EL (cell line): ENCODE data around the gene GATA5.

Experiments
- DNase-seq: peaks from one replicate; pipeline ENCODE4 v3.0.0-alpha.2; 2016

Gene GATA5, protein sequence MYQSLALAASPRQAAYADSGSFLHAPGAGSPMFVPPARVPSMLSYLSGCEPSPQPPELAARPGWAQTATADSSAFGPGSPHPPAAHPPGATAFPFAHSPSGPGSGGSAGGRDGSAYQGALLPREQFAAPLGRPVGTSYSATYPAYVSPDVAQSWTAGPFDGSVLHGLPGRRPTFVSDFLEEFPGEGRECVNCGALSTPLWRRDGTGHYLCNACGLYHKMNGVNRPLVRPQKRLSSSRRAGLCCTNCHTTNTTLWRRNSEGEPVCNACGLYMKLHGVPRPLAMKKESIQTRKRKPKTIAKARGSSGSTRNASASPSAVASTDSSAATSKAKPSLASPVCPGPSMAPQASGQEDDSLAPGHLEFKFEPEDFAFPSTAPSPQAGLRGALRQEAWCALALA

DNA sequence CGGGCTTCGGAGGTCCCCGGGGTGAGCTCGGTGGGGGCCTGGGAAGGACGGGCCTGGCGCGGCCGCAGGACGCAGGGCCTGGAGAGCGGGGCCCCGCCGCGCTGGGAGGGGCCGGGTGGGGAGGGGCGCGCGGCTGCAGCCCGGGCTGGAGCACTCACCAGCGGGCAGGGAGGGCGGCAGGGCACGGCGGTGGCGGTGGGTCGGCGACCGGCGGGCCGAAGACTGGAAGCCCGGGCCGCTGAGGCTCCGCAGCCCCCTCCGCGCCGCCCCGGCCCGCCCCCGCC is at the start of gene GATA5:
Gene GATA5, minus strand, starts transcription at position 224 of the 284 bp plus-strand sequence. CDS start 474 bp downstream, outside the sequence.
- no peak for DNase-seq

DNA sequence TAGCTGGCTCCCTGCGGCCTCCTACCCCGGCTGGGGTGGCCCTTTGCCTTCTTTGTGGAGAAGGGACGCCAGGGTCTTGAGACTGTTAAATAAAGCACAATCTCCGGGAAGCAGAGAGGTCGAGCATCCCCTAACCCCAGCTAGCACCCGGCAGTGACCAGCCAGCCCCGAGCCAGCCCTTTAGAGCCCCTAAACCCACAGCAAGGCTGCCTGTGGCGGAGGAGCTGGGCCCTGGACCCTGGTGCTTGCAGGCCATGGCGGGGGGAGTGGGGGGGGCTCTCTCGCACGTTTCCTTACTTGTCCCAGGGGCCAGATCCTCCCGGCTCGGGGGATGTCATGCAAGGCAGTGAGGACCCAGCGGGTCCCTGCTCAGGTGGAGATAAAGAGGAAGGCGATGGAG is 49.2 kb upstream of the GATA5 start:
- no peak for DNase-seq

DNA sequence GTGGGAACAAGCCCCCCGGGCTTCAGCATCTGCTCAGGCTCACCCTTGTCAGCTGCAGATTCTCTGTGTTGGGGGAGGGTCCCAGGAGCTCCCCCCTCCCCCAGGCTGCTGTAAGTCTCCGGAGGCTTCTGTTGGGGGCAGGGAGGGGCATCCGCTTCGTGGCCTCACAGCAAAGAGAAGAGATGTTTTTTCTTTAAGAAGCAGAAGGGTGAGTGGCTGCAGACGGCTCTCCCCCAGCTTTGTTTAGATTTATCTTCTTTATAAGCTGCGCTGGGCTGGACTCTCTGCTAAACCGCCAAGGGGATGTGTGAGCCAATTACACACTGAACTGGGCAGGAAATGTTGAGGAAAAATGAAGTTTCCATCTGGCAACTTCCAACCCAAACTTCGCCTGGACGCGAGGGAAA is 48.7 kb upstream of the GATA5 start:
- DNase-seq = no peak

DNA sequence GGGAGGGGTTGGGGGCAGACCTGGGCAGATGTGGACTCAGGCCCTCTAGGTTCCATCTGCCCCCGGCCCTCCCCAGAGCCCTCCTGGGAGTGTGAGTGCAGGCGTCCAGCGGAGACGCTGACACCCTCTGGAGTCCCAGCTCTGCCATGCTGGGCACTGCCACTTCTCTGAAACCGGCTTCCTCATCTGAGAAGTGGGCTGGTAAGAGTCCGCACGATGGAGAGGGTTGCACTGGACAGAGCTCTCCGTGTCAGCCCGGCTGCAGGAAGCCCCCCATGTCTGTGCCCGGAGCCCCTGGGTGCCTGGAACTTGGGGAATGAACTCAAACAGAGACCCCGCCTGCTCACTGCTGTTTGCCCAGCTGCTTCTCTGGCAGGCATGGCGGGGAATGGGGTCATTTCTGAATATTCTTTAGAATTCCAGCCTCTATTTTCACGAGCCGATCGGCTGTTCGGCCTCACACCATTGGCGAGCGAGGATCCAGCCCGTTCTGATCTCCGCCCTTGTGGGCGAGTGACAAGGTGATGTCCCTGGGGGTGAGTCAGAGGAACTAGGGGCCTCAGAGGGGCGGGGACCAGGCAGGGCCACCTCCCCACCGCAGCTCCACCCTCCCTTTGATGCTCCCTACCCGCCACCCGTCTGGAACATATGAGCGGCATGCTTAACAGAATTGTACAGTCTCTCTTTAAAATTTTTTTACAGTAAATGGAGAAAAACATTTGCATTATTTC is 47.8 kb upstream of the GATA5 start:
- no peak for DNase-seq

DNA sequence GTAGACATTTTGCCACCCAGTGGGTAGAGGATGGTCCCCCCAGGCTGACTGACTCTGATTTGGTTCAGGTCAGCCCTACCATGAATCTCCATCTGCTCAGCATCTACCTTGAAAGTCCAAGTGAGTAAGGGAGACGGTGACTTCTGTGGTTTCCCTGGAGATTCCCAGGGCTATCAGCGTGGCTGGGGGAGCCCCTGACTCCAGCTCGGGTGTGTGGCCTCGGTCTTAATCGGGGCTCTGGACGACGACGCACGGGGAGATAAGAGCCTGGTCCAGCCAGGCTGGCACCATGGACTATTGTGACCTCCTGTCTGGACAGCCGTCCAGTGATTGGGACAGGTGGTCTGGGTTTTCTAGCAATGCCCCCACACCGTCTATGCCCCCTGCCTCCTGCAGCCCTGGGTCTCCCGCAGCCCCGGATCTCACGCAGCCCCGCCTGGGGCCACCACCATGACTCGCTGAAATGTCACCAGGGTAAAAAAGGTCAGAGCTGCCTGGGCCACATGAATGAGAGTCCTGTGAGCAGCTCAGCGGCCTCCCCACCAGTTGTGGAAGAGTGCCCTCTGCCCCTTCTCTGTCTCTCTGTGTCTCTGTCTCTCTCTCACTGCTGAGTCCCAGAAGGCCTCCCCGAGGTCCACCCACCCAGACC is 47.1 kb upstream of the GATA5 start:
- DNase-seq = no peak

DNA sequence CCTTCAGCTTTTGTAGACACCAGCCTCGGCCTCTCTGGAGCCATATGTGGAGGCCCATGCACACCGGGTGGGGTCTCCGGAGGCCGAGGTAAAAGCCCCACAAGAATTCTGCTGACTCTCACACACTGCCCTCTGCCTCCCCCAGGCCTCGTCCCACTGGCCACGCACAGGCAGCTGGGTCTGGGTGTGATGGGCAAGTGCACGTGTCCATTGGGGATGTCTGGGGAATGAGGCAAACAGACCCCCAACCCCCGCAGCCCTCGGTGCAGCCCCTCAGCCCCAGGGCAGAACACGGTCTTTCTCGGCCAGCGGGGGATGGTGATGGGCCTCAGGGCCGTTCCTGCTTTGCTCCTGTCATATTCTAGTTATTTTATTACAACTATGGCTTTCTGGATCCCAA is 44.0 kb upstream of the GATA5 start:
- DNase-seq = no peak

DNA sequence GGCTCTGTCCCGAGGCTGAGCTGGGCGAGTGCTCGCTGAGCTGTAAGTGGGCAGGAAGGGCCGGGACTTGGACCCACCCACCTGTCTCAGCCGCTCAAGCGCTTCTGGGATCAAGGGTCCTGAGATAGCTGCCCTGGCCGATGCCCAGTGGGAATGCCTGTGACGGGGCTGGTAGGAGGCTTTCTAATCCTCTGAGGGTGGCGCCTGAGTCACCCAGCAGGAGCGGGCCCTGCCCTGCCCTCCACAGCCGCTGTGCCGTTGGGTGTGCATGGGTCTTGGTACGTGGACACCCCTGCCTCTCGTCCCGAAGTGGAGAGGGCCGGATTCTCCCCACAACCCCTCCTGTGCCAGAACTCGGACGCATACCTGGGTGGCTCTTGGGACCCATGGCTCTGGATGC is 43.1 kb upstream of the GATA5 start:
- no peak for DNase-seq

DNA sequence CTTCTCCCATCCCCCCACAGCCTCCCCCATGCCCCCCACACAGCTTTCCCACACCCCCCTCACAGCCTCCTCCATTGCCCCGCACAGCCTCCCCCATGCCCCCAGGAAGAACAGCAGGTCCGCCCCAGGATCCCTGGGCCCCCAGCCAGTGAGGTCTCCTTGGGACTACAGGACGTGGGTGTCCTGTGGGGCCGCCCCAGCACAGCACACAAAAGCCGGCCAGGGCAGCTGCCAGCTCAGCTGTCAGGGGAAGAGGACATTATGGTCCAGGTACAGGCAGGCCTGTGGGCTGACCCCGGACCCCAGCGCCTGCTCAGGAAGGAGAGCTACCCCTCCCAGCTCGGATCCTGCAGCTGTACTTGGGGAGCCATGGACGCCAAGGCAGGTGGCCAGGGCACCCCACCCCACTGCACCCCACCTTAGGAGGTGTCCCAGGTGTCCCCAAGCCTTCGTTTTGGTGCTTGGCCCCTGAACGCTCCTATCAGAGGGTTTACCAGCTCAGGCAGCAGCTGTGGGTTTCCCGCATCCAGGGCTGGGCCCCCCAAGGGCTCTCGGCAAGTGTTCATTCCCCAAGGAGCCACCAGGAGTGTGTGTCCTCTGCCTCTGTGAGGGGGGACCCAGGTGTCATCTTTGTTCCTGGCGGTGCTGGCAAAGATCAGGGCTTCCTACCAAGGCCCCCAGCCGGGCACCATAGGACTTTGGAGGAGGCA is 42.3 kb upstream of the GATA5 start:
- no peak for DNase-seq

DNA sequence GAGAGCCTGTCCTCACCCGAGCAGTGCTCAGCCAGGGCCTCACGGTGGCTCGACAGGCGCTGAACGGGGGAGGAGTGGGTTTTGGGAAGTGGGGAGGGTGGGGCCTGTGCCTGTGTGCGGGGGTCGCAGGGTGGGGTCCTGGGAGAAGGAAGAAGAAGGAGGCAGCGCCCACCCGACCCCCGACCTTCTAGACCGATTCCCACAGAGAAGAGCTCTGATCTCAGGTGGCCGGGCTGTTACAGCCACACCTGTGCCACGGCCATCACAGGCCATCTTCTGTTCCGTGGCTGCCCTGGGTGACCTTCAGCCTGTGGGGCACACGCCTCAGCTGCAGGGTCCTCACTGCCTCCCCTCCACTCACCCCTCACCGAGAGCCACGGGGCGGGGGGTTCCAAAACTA is 41.4 kb upstream of the GATA5 start:
- DNase-seq = no peak

DNA sequence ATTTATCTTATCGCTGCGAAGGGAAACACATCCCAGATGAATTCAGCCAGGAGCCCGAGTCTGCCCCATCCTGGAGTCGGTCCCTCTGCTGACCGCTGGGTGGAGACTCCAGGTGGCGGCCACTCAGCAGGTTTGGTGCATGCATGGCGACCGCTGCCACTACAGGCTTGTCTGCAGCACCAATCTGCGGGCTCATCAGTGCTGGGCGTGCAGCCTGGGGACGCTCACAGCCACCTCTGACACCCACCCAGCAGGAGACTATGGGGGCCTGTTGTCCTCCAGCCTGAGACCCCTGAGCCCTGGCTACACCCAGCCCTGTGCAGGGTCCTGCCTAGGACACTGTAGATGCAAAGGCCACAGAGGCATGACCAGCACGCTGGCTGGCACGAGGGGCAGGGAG is 40.5 kb upstream of the GATA5 start:
- no peak for DNase-seq

DNA sequence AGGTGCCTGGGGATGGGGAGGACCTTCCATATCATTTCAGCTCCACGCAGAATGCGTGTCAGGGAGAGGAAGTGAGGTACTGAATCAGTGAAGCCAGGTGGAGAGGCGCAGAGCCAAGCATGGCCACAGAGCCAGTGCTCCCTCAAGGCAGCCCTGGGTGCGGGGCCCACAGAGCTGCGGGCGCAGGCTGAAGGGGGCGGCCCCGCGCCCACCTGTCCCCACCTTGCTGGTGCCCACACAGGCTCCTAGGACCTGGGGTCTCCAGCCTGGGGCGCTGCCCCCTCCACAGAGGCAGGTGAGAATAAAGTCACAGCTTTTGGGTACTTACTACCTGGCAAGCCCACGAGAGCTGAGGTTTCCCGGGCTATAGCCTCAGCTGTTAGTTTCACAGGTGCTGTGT is 40.0 kb upstream of the GATA5 start:
- DNase-seq = no peak

DNA sequence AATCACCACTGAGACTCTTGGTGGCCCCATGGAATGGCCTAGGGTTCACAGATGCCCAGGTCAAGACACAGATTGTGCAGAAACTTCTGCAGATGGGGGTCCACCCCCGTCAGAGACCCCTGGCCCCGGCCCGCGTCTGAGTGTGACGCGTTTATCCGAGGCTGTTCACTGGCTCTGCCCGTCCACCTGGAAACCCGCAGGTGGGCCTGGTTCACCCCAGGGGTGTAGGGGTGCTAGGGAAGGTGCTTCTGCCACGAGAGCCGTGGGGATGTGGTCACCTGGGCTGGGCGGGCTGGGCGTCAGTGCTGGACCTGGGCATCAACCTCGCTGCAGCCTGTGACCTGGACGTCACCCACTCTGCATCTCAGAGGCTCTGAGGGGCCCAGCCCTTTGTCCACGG is 39.5 kb upstream of the GATA5 start:
- no peak for DNase-seq

DNA sequence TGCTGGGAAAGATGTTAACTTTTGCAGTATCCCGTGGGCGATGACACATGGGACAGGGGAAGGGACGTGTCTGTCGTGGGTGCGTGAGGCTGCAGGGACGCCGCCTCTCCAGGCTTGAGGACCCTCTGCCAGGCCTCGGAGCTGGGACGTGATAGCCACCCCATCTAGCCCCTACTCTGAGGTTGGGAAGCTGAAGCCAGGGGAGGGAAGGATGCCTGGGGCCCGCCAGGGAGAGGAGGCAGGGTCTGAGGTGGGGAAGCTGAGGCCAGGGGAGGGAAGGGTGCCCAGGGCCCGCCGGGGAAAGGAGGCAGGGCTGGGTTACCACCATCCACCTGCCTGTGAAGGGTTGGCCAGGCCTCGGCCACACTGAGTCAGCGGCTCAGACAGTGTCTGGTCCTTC is 38.2 kb upstream of the GATA5 start:
- no peak for DNase-seq

DNA sequence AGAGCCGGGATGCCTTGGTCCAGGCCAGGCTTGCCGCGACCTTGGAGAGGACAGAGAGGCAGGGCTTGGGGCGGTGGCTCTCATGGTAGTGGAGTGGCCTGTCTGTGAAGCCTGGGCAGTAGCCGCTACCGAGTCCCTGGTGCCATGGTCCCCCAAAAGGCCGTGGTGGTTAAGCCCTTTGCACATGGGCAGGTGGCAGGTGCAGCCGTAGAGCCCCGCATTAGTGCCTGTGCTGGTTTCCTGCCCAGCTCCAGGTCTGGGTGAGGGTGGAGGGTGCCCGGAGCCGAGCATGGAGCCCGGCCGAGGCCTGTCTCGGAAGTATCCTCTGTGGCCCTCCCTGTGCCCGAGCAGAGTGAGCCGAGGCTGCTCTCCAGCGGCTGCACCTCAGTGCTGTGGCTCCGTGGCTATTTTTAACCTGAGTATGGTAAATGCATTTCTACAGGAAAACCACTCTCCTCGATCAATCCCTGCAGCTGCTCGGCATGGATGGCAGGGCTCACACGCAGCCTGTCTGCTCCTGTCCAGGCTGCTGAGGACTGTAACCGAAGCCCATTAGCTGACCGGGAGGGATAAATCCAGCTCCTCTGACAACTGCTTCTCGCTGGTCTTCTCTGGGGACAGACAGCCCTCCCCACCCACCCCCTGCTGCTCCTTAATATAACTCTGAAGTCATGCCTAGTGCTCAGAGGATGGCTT is 36.3 kb upstream of the GATA5 start:
- DNase-seq = no peak

DNA sequence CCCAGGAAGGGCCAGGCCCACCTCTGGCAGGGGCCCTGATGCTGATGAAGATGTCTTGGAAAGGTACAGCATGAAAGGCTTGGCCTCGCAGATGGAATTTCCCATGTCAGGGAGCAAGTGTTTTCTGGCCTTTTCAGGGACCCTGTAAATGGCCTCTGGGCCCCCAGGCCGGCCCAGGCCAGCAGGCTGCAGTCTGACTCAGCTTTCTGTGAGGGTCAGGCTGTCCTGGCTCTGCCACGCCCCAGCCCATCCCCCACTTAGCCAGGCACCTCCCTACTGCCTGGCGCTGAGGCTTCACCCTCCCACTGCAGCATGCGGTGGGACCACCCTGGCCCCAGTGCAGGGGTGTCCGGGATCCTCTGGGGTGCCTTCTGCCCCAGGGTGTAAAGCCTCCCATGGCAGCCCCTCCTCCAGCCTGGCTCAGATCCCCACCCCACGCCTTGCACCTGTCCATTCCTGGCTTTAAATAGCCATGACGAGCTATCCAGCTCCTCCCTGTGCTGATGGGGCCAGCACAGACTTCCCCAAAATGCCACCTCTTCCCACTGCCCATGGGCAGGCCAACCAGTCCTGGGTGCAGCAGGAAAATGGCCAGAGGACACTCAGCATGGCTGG is 35.6 kb upstream of the GATA5 start:
- no peak for DNase-seq

DNA sequence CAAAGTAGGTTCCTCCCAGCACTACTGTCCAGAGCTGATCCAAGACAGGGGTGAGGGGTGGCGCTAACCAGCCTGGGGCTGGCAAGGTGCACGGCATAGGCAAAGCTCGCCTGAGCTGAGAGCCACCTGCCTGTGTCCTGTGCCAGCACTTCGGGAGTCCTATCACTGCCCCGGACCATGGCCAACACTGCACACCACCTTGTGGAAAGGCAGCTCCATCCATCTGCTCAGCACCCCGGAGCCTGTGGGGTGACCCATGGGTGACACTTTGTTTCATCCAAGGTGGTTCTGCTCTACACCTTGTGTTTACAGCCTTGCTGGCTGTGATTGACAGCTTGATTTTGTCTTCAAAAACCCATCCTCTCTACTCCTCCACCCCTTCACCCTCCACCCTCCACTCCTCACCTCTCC is 32.9 kb upstream of the GATA5 start:
- DNase-seq = no peak

DNA sequence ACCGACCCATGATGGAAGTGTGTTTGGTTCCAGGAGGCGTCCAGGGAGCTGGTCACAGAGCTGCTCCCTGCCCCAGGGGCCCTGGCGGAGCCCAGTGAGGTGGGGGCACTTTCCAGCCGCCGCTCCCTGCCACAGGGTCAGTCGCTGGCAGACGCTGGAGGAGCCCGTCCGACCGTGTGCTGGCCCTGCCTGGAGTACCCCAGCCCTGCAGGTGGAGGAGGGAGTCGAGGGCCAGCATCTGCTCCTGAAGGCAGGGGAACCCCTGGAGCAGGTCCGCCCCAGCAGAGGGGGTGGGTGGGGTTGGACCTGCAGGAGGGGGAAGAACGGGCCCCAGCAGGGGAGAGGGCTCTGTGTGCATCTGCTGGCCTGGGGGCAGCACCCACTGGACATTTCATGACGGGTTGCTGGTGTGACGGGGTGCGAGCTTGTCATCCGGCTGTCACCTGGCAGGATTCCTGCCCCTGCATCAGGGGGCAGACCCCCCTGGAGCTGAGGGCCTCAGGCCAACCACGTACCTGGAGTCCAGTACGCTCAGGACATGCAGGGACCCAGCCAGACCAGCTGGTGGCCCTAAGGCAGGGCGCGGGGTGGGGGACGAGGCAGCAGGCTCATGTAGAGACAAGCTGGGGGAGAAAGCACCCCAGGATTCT is 32.3 kb upstream of the GATA5 start:
- no peak for DNase-seq

DNA sequence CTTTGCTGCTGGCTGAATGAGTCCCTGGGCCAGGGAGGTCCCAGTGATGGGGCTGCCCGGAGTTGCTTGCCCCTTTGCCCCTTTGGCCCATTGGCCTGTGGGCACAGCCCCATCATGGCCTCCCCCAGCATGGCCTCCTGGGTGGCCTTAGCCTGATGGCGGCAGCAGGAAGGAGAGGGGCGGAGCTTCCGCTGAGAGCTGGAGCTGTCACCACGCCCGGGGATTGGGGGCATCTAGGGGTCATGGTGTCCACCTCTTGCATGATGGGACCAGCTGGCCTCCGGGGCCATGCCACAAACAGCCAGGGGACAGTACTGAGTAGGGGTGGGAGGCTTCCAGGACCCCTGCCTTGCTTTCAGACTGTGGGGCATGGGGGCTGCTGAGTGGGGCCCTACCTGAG is 31.5 kb upstream of the GATA5 start:
- DNase-seq = no peak

DNA sequence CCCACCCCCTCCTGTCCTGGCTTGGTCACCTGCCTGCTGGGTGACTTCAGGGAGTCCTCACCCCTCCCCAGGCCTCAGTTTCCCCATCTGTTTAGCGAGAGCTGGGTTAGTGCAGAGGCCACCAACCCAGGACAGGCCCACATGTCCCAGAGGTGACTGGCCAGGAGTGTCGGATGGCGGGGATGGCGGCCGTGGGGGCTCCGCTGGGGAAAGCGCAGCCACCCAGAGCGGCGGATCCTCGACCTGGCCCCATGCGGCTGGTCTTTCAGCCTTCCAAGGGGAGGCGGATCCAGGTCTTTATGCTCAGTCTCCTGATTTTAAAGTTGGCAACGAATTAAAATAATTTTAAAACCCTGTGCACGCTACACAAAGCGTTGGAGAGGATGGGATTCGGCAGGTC is 31.0 kb upstream of the GATA5 start:
- no peak for DNase-seq

DNA sequence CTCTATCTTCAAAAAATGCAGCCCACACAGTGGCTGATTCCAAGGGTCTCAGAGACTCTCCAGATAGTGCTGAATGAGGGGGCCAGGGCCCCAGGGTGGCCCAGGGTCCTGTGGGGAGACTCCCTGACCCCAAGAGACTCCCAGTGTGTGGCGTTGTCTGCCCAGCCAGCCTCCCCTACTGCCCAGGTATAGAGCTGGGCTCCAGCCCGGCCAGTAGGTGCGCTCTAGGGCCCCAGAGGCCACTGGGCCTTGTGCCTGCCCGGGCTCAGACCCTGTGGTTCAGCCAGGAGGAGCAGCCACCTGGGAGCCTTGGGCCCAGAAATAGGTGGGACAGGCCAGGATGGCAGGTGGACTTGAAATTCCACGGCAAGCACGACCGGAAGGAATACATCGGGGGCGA is 30.3 kb upstream of the GATA5 start:
- no peak for DNase-seq

DNA sequence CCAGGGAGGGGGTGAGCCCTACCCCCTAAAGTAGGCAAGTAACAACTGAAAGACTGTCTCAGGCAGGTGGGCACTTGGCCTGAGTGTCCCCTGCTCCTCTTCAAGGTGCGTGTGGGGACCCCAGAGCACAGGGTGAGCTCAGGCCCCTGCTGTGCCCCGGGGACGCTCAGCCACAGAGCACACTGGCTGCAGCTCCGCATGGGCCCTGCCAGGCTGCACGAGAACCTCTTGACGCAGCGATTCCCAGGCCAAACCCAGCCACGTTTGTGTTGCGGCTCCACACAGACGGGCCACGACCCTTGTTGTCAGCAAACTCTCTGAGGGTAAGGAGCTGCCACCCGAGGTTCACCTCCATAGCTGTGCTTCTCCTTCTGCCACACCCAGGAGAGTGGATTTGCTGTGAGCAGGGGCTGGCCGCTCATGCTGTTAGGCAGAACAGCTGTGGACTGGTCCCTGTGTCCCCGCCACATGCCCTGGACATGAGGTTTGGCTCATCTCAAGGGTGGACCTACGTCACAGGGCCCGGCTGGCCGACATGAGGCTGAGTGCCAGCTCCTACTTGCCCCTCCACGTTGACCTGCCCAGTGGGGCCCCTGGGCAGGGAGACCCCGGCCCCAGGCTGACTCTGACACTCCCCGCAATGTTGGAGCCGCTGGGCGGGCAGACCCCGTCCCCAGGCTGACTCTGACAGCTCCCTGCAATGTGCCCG is 29.7 kb upstream of the GATA5 start:
- no peak for DNase-seq
